ENCODE measurements around the gene IDH3G. TPM values are rescaled to one million over a fixed set of nuclear protein-coding genes. Genes with fewer than 3 reads are reported as not detected.
"Not testable (repeated sequence)": the region's sequence is repeated elsewhere in the genome, so short reads cannot be mapped to it uniquely, and the experiment has no call there.

The IDH3G gene
- total and polyA plus RNA-seq, 4 experiments from 2014 or later, result 39.9 to 106 (median 57.6) TPM

GRCh38 chrX:153745067-153745433, 49.1 kb downstream of the IDH3G start:
- intact Hi-C loops (cut with micrococcal nuclease); H3K27ac ChIP-seq (ENCODE audit: low read depth, low read length); H3K4me3 Mint-ChIP-seq; H3K4me1 ChIP-seq (ENCODE audit: insufficient read depth, low read length); H3K9me3 Mint-ChIP-seq; H3K27me3 ChIP-seq (ENCODE audit: insufficient read depth, low read length); H3K9me3 ChIP-seq (ENCODE audit: control insufficient read depth in 1 of 2, low read length in 2 of 2); H3K27me3 Mint-ChIP-seq; CTCF ChIA-PET (ENCODE audit: partially characterized antibody); H3K27ac Mint-ChIP-seq; H3K36me3 Mint-ChIP-seq; DNase-seq; H3K36me3 ChIP-seq (ENCODE audit: insufficient read depth, low read length); H3K4me3 ChIP-seq (ENCODE audit: low read length in 2 of 2): not testable (repeated sequence)
- H3K4me1 Mint-ChIP-seq, result peaks cover 6 to 12% (median 9%) of the 10 kb centered on the region in 4 donors
- POLR2A ChIA-PET (ENCODE audit: partially characterized antibody), result interaction anchor here (0.6 kb wide), 1 partner anchor 181 kb away, joined by 3 read pairs; no protein-coding TSS in a partner anchor

- H3K4me3 Mint-ChIP-seq, result peak overlapping the region in 2 of 8 donors; percentile 58 to 62
- ChIA-PET POLR2A (ENCODE audit: partially characterized antibody) (no interaction called here), CTCF (ENCODE audit: partially characterized antibody) (no interaction called here)
- H3K4me1 Mint-ChIP-seq, result peaks cover 6 to 18% (median 12%) of the 10 kb centered on the region in 4 donors
- Histone ChIP-seq H3K36me3 (ENCODE audit: insufficient read depth, low read length) (no peaks in the 10 kb centered on the region), H3K27me3 (ENCODE audit: insufficient read depth, low read length) (no peaks in the 10 kb centered on the region), H3K9me3 (ENCODE audit: control insufficient read depth in 1 of 2, low read length in 2 of 2) (no peaks in the 10 kb centered on the region), H3K4me1 (ENCODE audit: insufficient read depth, low read length) (peaks cover 14% of the 10 kb centered on the region), H3K4me3 (ENCODE audit: low read length in 2 of 2) (no peak overlapping the region), H3K27ac (ENCODE audit: low read depth, low read length) (no peak overlapping the region)
- DNase-seq, result peak in 1 of 5 donors; percentile 23
- no peak overlapping the region for H3K27ac Mint-ChIP-seq
- peaks cover 0 to 2% (median 0%) of the 10 kb centered on the region in 8 donors for H3K9me3 Mint-ChIP-seq
- no peaks in the 10 kb centered on the region for H3K36me3 Mint-ChIP-seq
- H3K27me3 Mint-ChIP-seq, result peaks cover 0 to 1% of the 10 kb centered on the region in 2 donors
- intact Hi-C loops (cut with micrococcal nuclease), result no loop called here
Measured at GRCh38 chrX:153744210-153745066, 49.7 kb downstream of the IDH3G start.

- DNase-seq; H3K9me3 ChIP-seq (ENCODE audit: control insufficient read depth in 1 of 2, low read length in 2 of 2); H3K36me3 Mint-ChIP-seq; H3K36me3 ChIP-seq (ENCODE audit: insufficient read depth, low read length); H3K4me3 ChIP-seq (ENCODE audit: low read length in 2 of 2); intact Hi-C loops (cut with micrococcal nuclease); POLR2A ChIA-PET (ENCODE audit: partially characterized antibody); H3K4me3 Mint-ChIP-seq; H3K27ac ChIP-seq (ENCODE audit: low read depth, low read length); H3K27ac Mint-ChIP-seq; H3K27me3 Mint-ChIP-seq; CTCF ChIA-PET (ENCODE audit: partially characterized antibody); H3K9me3 Mint-ChIP-seq; H3K27me3 ChIP-seq (ENCODE audit: insufficient read depth, low read length): not testable (repeated sequence)
- peaks cover 16% of the 10 kb centered on the region for H3K4me1 ChIP-seq (ENCODE audit: insufficient read depth, low read length)
- peaks cover 6 to 25% (median 12%) of the 10 kb centered on the region in 4 donors for H3K4me1 Mint-ChIP-seq
Measured at GRCh38 chrX:153743468-153744209, 50.5 kb downstream of the IDH3G start.

- DNase-seq; H3K27ac Mint-ChIP-seq; H3K9me3 Mint-ChIP-seq; POLR2A ChIA-PET (ENCODE audit: partially characterized antibody); CTCF ChIA-PET (ENCODE audit: partially characterized antibody); H3K9me3 ChIP-seq (ENCODE audit: control insufficient read depth in 1 of 2, low read length in 2 of 2); H3K27me3 Mint-ChIP-seq; H3K27me3 ChIP-seq (ENCODE audit: insufficient read depth, low read length); H3K4me3 Mint-ChIP-seq; H3K36me3 ChIP-seq (ENCODE audit: insufficient read depth, low read length); H3K36me3 Mint-ChIP-seq; intact Hi-C loops (cut with micrococcal nuclease); H3K27ac ChIP-seq (ENCODE audit: low read depth, low read length); H3K4me3 ChIP-seq (ENCODE audit: low read length in 2 of 2): not testable (repeated sequence)
- peaks cover 16% of the 10 kb centered on the region for H3K4me1 ChIP-seq (ENCODE audit: insufficient read depth, low read length)
- H3K4me1 Mint-ChIP-seq, result peaks cover 6 to 28% (median 12%) of the 10 kb centered on the region in 4 donors
Measured at GRCh38 chrX:153742796-153743467, 51.2 kb downstream of the IDH3G start.

GRCh38 chrX:153742111-153742510, 52.1 kb downstream of the IDH3G start:
- peaks cover 6 to 28% (median 12%) of the 10 kb centered on the region in 4 donors for H3K4me1 Mint-ChIP-seq
- H3K36me3 ChIP-seq (ENCODE audit: insufficient read depth, low read length); intact Hi-C loops (cut with micrococcal nuclease); H3K27ac ChIP-seq (ENCODE audit: low read depth, low read length); H3K27me3 ChIP-seq (ENCODE audit: insufficient read depth, low read length); H3K36me3 Mint-ChIP-seq; H3K27me3 Mint-ChIP-seq; H3K4me3 ChIP-seq (ENCODE audit: low read length in 2 of 2); POLR2A ChIA-PET (ENCODE audit: partially characterized antibody); DNase-seq; H3K9me3 Mint-ChIP-seq; CTCF ChIA-PET (ENCODE audit: partially characterized antibody); H3K9me3 ChIP-seq (ENCODE audit: control insufficient read depth in 1 of 2, low read length in 2 of 2): not testable (repeated sequence)
- peak overlapping the region in 2 of 8 donors; percentile 46 to 55 for H3K4me3 Mint-ChIP-seq
- peaks cover 16% of the 10 kb centered on the region for H3K4me1 ChIP-seq (ENCODE audit: insufficient read depth, low read length)
- peak overlapping the region in 1 of 7 donors; percentile 41 for H3K27ac Mint-ChIP-seq

DNA sequence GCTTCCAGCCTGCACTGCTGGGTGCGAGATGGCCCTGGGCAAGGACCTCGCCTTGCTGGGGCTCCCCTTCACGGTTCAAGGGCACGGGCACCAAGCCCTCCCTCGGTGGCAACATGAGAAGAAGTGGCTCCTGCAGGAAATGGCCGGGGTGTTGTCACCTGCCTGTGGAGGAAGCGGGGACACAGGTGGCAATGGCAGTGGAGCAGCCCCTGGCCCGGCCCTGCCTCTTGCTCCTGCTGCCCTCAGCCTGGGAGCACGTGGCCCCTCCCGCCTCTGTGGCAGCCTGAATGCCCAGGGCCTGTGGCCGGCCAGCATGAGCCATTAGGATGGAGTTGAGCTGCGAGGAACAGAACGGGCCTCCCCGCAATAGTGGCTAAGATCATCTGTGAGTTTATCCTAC, 52.7 kb downstream of the IDH3G start:
- Histone ChIP-seq H3K27ac (ENCODE audit: low read depth, low read length) (no peak overlapping the region), H3K4me1 (ENCODE audit: insufficient read depth, low read length) (peaks cover 16% of the 10 kb centered on the region), H3K9me3 (ENCODE audit: control insufficient read depth in 1 of 2, low read length in 2 of 2) (no peaks in the 10 kb centered on the region), H3K27me3 (ENCODE audit: insufficient read depth, low read length) (no peaks in the 10 kb centered on the region), H3K4me3 (ENCODE audit: low read length in 2 of 2) (no peak overlapping the region), H3K36me3 (ENCODE audit: insufficient read depth, low read length) (no peaks in the 10 kb centered on the region)
- H3K4me1 Mint-ChIP-seq, result peaks cover 6 to 28% (median 12%) of the 10 kb centered on the region in 4 donors
- H3K9me3 Mint-ChIP-seq, result peaks cover 0 to 2% (median 0%) of the 10 kb centered on the region in 8 donors
- ChIA-PET POLR2A (ENCODE audit: partially characterized antibody) (interaction anchor here (1.0 kb wide), 1 partner anchor 194 kb away, joined by 3 read pairs; no protein-coding TSS in a partner anchor), CTCF (ENCODE audit: partially characterized antibody) (no interaction called here)
- no peak for DNase-seq
- peak overlapping the region in 2 of 7 donors; percentile 70 to 77 for H3K27ac Mint-ChIP-seq
- peaks cover 0 to 2% of the 10 kb centered on the region in 2 donors for H3K36me3 Mint-ChIP-seq
- H3K27me3 Mint-ChIP-seq, result peaks cover 0 to 1% of the 10 kb centered on the region in 2 donors
- peak overlapping the region in 4 of 8 donors; percentile 62 to 83 (median 74) for H3K4me3 Mint-ChIP-seq
- intact Hi-C loops (cut with micrococcal nuclease), result no loop called here

Measured in CD4-positive, alpha-beta memory T cell (primary cell).